Motor neuron (in vitro differentiated cells): ENCODE data around the gene NCOA6. TPM values are rescaled to one million over a fixed set of nuclear protein-coding genes. Genes with fewer than 3 reads are reported as not detected.

Experiments used
- ATAC-seq, 8 experiments: fragments of 200-7000 bp; cut with Tn5 transposase; replicated peaks in 6 of 8; 2 replicates each; pipeline ENCODE4 v1.8.0; 2021; ENCODE audit warnings: mild to moderate bottlenecking in 8 of 8, moderate library complexity in 8 of 8
- H3K27ac ChIP-seq, 2 donors: fragments of 250-450 bp; sonication (Bioruptor Pico); 2 replicates each; pipeline ENCODE4 v1.9.0; 2021; ENCODE audit warnings: antibody characterized with exemption in 2 of 2, mild to moderate bottlenecking in 2 of 2, moderate library complexity in 1 of 2
- H3K4me1 ChIP-seq, 2 donors: fragments of 250-450 bp; sonication (Bioruptor Pico); replicated peaks in 1 of 2; 2 replicates each; pipeline ENCODE4 v1.6.1; 2021; ENCODE audit warnings: antibody characterized with exemption in 2 of 2, mild to moderate bottlenecking in 2 of 2, moderate library complexity in 1 of 2
- H3K4me3 ChIP-seq, 5 donors: fragments of 250-450 bp; sonication (Bioruptor Pico); 2 replicates each; pipeline ENCODE4 v1.9.0; 2021; ENCODE audit warnings: antibody characterized with exemption in 5 of 5, mild to moderate bottlenecking in 5 of 5, moderate library complexity in 4 of 5
- whole genome bisulfite sequencing, 10 experiments: fragments of 450-650 bp; shearing (Covaris generic); methylation state at CpG; one replicate each; pipeline ENCODE4 v1.0.0; 2022; 5-methylcytosine and 5-hydroxymethylcytosine counted together
- in situ Hi-C, 9 experiments: fragments of 400-800 bp; cut with MboI; loops; one replicate each; pipeline ENCODE4 v1.15.0; 2021; ENCODE audit warnings: low sequenced_read_pairs in 9 of 9, low pct_unique_long_range_greater_than_20kb in 2 of 9; ENCODE audit not compliant: unreplicated experiment in 9 of 9
- total RNA-seq, 8 experiments: library from RNA; unstranded; fragments of 300-600 nt; gene quantifications; 2 replicates each; pipeline versions ENCODE4 v1.2.3 to v1.2.4, GENCODE V29; 2022

Gene NCOA6
- total RNA-seq, 8 experiments from 2014 or later: 6.6 to 25.6 (median 19.2) TPM

DNA sequence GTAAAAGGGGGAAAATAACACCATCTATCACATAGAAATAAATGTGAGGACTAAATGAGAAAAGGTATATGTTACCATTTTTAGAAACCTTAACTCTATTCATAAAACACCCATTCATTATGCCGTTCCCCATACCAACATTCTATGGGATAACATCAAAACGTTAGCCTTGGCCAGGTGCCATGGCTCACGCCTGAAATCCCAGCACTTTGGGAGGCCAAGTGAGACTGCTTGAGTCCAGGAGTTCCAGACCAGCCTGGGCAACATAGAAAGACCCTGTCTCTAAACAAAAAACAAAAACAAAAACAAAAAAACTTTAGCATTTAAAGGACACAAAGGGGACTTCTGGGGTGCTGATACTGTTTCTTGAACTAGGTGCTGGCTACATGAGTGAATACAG is 149.9 kb downstream of the NCOA6 start:
- in situ Hi-C loops: no loop called here
- ATAC-seq: no peak
- no peak overlapping the region for H3K4me3 ChIP-seq
- H3K4me1 ChIP-seq: peaks cover 5 to 6% of the 10 kb centered on the region in 2 donors
- 25 to 62% (median 32%) methylated on average over 1 to 3 of the region's 3 CpGs; no CpG with 5 or more reads in 3 of the 10 experiments for WGBS, 10 experiments
- no peak overlapping the region for H3K27ac ChIP-seq

DNA sequence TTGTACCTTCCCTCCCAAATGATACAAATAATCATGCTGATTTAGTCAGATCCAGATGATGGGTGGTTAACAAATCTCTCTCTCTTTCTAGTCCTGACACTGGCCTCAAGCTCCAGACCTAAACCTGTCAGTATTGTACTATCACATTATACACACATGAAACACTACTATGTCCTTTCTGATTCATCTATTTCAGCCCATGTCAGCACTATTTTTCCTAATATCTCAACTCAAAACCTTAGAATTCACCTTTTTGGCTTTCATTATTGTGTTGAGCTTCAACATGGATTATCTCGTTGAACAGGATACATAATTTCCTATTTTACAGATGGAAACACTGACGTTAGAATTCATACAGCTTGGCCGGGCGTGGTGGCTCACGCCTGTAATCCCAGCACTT is 152.0 kb downstream of the NCOA6 start:
- WGBS, 10 experiments: 83 to 100% (median 96%) methylated on average over 1 to 4 of the region's 5 CpGs; no CpG with 5 or more reads in 4 of the 10 experiments

DNA sequence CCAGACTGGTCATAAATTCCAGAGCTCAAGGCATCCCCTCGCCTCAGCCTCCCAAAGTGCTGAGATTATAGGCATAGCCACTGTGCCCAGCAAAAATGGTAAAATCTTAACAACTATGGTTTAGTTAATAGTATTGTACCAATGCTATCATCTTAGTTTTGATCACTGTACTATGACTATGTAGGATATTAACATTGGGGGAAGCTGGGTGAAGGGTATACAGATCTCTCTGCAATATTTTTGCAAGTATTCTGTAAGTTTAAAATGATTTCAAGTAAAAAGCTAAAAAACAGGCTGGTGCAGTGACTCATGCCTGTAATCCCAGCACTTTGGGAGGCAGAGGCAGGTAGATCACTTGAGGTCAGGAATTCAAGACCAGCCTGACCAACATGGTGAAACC is 156.4 kb downstream of the NCOA6 start:
- in situ Hi-C loops: no loop called here
- ATAC-seq: no peak
- WGBS, 10 experiments: 80 to 100% (median 100%) methylated on average over 1 of the region's 1 CpG; no CpG with 5 or more reads in 3 of the 10 experiments
- no peak overlapping the region for H3K4me3 ChIP-seq
- no peak overlapping the region for H3K27ac ChIP-seq
- H3K4me1 ChIP-seq: no peaks in the 10 kb centered on the region

More for the DNA sequence above, 152.0 kb downstream of the NCOA6 start:
- H3K4me3 ChIP-seq: no peak overlapping the region
- H3K4me1 ChIP-seq: peaks cover 5 to 6% of the 10 kb centered on the region in 2 donors
- ATAC-seq: no peak
- H3K27ac ChIP-seq: no peak overlapping the region
- in situ Hi-C loops: no loop called here

Other genes starting within 250 kb of the NCOA6 start
- gene PIGU, start 148.6 kb downstream of the NCOA6 start, total RNA-seq: 10 to 100 TPM; 13.4 to 30.9 (median 26.7) TPM
- 10 to 100 TPM in 5 of 8 experiments, 1 to 10 TPM in 3; 3.7 to 15.3 (median 11.0) TPM for gene TP53INP2, start 121.3 kb downstream of the NCOA6 start, total RNA-seq
- 10 to 100 TPM in 7 of 8 experiments, 1 to 10 TPM in 1; 8.3 to 29.5 (median 23.2) TPM for gene GGT7, start 47.2 kb upstream of the NCOA6 start, total RNA-seq
- 10 to 100 TPM; 12.3 to 30.9 (median 15.9) TPM for gene ACSS2, start 51.0 kb upstream of the NCOA6 start, total RNA-seq
- gene GSS, start 130.2 kb upstream of the NCOA6 start, total RNA-seq: 100 to 1,000 TPM in 1 of 8 experiments, 10 to 100 TPM in 7; 21.1 to 104 (median 33.8) TPM
- 1 to 10 TPM in 5 of 8 experiments, under 1 TPM in 3; 0.76 to 3.0 (median 1.5) TPM for gene MYH7B, start 130.2 kb upstream of the NCOA6 start, total RNA-seq